Erythroblast (primary cell): Measurements from ENCODE around the gene AVP.
"Not testable (repeated sequence)": the region's sequence is repeated elsewhere in the genome, so short reads cannot be mapped to it uniquely, and the experiment has no call there.

Source experiments
- GATA1 ChIP-seq: IDR thresholded peaks from 2 replicates; pipeline ENCODE4 v1.6.1; 2011; ENCODE audit warnings: low read depth, mild to moderate bottlenecking, control low read depth, low read length, moderate library complexity
- POLR2A ChIP-seq: IDR thresholded peaks from 2 replicates; pipeline ENCODE4 v1.6.1; 2011; ENCODE audit warnings: mild to moderate bottlenecking, low read length

DNA sequence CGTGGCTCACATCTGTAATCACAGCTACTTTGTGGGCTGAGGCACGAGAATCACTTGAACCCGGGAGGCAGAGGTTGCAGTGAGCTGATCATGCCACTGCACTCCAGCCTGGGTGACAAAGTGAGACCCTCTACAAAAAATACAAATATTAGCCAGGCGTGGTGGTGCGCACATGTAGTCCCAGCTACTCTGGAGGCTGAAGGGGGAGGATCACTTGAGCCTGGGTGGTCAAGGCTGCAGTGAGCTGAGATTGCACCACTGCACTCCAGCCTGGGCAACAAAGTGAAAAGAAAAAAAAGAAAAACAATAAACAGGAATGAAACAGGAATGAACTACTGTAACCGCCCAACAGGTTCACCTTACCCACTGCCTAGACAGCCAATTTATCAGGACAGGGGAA is 20.4 kb downstream of the AVP start:
- TF ChIP-seq POLR2A, GATA1: not testable (repeated sequence)
